NK-92 (cell line): ENCODE results near the gene MYL6.
"Not testable (repeated sequence)": the region's sequence is repeated elsewhere in the genome, so short reads cannot be mapped to it uniquely, and the experiment has no call there.

Experiments used
- DNase-seq: peaks from one replicate; lab custom pipeline; 2025; ENCODE audit not compliant: unreplicated experiment; lab: John Stamatoyannopoulos, UW

Gene MYL6

DNA sequence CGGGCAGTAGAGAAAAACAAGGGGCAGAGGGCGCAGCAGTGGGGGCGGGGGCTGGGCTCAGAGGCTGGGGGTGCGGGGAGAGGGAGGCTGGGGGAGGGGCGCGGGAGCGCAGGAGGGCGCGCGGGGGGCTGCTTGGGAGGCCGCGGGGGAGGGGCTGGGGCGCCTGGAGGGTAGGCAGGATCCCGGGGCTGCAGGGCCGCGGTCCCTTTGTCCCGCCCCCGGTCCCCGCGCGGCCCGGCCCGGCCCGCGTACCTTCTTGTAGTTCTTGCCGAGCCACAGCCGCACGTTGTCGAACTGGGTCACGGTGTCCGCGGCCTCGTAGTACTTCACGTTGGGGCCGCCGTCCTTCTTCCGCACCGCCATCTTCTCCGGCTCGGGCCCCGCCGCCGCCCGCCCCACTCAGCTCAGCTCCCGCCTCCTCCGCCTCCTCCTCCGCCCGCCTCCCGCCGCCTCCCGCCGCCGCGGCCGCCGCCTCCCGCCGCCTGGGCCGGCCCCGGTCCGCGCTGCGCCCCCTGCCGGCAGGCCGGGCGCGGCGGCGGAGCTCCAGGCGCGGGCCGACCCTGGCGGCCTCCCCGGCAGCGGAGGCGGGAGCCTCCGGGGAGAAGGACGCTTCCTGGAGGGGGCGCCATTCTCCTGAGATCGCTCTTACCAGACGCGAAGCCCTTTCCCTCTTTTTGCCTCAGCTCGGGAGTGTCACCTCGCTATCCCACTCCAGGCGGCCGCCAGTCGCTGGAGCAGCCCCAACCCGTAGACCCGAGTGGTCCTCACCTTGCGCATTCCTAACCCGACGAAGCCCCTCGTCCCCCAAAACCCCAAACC, 31.1 kb downstream of the MYL6 start, which contains the start of gene SMARCC2:
Gene SMARCC2, minus strand, starts transcription at position 385 of the 819 bp plus-strand sequence. Its CDS starts 22 bp downstream, at position 363.
- DNase-seq: no peak

DNA sequence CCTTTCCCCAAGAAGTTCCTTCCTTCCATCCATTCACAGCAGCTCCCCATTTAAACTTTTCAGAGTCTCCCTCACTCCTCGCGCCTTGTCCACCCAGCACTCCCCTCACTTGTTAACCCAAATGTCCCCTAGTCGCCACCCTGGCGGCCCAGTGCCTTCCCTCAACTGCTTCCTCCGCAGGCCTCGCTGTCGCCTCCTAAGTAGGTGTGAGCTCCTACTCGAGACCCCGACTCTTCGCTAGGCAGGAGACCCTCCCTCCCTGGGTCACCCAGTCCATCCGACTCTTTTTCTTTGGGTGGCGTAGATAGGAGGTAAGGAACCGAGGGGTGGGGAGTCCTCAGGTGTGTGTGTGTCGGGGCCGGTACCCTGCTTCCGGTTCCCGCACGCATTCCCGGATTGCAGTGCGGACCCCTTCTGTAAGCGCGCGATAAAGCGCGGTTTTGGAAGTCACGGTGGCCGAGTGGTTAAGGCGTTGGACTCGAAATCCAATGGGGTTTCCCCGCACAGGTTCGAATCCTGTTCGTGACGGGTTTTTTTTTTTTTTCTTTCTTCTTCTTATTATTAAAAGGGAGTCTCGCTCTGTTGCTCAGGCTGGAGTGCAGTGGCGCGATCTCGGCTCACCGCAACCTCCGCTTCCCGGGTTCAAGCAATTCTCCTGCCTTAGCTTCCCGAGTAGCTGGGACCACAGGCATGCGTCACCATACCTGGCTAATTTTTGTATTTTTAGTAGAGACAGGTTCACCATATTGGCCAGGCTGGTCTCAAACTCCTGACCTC, 31.9 kb downstream of the MYL6 start:
- no peak for DNase-seq

DNA sequence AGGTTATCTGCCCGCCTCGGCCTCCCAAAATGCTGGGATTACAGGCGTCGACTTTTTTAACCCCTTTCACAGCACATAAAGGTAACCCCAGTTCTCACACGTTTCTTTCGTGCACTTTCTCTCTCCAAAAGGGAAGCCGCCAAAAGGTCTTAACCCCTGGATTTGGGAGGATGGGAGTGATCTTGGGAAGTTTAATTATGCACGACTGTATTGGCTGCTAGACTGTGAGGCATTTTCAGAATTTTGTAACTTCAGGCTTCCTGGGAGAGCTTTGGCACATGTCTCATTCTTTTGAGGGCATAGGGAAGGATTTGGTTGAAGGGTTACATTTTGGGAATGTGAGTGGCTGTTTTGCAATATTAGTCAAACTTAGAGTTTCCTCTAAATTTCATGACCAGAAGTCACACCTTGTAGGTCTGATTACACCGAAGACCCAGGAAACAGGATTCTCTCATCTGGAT, 32.6 kb downstream of the MYL6 start:
- no peak for DNase-seq

GRCh38 chr12:56192582-56192981, 34.4 kb downstream of the MYL6 start:
- DNase-seq: no peak

- DNase-seq: no peak
Measured at GRCh38 chr12:56193025-56193578, 34.9 kb downstream of the MYL6 start.

DNA sequence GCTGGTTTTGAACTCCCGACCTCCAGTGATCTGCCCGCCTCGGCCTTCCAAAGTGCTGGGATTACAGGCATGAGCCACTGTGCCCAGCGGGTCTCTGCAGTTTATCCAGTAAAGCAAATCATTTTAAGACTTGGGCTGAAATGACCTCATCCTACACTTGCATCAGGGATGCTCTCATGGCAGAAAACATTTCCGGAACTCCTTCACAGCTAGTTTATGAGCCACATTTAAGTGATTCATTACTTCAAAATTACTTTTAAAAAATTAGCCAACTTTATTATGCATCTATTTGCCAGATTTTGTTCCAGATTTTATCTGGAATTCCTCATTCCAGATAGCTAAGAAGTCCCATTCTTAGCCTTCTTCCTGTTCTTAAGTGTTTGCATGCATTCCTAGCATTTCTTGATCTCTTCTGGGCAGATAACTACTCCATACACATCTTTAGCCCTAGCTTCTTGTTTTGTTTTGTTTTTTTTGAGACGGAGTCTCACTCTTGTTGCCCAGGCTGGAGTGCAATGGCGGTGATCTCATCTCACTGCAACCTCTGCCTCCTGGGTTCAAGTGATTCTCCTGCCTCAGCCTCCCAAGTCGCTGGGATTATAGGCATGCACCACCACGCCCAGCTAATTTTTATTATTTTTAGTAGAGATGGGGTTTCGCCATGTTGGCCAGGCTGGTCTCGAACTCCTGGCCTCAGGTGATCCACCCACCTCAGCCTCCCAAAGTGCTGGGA, 38.8 kb downstream of the MYL6 start:
- not testable (repeated sequence) for DNase-seq

DNA sequence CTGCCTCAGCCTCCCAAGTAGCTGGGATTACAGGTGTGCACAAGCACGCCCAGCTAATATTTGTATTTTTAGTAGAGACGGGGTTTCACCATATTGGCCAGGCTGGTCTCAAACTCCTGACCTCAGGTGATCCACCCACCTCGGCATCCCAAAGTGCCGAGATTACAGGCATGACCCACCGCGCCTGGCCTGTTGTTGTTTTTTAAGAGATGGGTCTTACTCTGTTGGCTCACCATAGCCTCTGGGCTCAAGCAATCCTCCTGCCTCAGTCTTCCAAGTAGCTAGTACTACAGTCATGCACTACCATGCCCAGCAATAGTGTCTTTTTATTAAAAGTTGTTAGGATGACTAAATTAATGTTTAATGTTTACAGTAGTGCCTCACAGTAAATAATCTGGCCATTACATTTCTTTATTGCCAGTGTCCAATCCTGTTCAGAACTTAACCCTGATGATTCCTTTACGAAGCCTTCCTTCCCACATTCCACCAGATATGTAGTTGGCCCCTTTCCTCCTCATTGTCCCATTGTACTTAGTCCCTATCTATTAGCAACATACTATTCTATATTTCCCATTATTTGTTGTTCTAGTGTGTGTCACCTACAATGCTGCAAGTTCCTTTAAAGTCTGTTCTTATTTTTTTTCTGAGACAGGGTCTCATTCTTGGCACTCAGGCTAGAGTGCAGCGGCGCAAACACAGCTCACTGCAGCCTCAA, 39.9 kb downstream of the MYL6 start:
- DNase-seq: no peak

GRCh38 chr12:56198836-56199235, 40.7 kb downstream of the MYL6 start:
- DNase-seq: no peak

GRCh38 chr12:56202366-56202765, 44.2 kb downstream of the MYL6 start:
- no peak for DNase-seq

- DNase-seq: no peak
Measured at GRCh38 chr12:56202838-56203237, 44.7 kb downstream of the MYL6 start.

- no peak for DNase-seq
Measured at GRCh38 chr12:56204275-56204674, 46.1 kb downstream of the MYL6 start.

DNA sequence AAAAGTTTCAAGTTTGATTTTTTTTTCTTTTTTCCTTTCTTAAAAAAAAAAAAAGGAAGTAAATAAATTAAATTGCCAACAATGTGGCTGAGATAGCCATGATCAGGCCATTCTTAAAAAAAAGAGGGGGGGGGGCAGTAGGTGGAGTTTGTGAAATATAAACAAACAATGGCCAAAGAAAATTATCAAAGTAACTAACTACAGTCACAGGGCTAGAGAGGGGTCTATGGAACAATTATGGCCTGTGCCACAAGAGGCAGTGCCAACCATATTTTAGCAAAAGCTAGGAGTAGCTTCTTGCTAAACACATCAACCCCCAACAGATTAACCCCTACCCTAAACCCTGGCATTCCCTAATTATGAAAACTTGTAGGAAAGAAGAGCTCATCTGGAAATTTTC, 47.3 kb downstream of the MYL6 start:
- no peak for DNase-seq

- DNase-seq: no peak
Measured at GRCh38 chr12:56206452-56207166, 48.5 kb downstream of the MYL6 start.

- DNase-seq: no peak
Measured at GRCh38 chr12:56208006-56208405, 49.8 kb downstream of the MYL6 start.
